ENCODE measurements around the gene HEATR1. TPM values are rescaled to one million over a fixed set of nuclear protein-coding genes. Genes with fewer than 3 reads are reported as not detected.

Gene HEATR1
- total and polyA plus RNA-seq, 2 donors from 2014 or later: 2.9 to 34.4 TPM

DNA sequence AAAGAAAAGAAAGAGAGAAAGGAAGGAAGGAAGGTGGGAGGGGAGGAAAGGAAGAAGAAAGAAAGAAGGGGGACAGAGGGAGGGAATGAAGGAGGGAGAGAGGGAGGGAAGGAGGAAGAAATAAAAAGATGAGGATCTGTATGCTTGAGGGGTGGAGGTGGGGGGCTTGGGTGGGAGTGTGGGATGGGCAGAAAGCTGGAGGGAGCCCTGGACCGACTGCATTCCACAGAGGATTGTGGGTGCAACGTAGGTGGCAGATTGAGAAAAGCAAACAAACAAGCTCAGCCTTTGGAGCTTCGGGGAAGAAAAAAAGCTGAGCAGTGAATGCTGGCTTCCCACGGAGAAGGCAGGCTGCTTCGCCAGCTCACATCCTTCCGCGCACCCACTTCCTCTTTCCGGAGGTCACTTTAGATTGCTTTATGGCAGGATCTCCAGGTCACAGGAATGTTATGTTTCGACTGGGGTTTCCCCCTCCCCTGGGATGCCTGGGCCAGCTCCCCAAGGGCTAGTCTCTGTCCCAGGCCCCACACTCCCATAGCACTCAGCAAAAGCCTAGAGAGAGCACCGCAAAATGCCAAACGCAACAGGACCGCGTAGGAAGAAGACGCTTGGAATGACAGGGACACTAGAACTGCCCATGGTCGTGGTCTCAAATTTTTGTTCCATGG is 101.2 kb downstream of the HEATR1 start:
- FAIRE-seq: no peak

DNA sequence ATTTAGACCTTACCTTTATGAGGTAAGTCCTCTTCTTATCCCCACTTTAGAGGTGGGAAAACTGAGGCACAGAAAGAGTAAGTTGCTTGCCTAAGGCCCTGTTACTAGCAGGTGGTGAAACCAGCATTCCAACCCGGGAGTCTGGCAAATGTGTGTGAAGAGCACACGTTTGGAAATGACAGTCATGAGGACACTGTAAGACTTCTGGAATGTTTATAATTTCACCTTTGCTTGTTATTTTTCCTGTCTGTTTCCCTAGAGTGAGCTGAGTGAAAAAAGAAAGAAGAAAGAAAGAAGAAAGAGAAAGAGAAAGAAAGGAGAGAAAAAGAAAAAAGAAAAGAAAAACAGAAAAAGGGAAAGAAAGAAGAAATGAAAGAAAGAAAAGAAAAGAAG is 101.7 kb downstream of the HEATR1 start:
- no peaks in the 10 kb centered on the region for H3K27me3 ChIP-seq (ENCODE audit: control insufficient read depth, insufficient read depth, low read length)
- FAIRE-seq (no peak), DNase-seq (peak in 2 of 5 donors; percentile 29 to 31)
- peak overlapping the region in 1 of 3 donors; percentile 58 for H3K4me3 ChIP-seq (ENCODE audit: low read length in 3 of 3)
- H3K36me3 ChIP-seq (ENCODE audit: control insufficient read depth in 2 of 3, insufficient read depth in 3 of 3, low read length in 3 of 3): no peaks in the 10 kb centered on the region
- no peak overlapping the region for H3K9ac ChIP-seq (ENCODE audit: low read length in 3 of 3)
- intact Hi-C loops (cut with DNase I): no loop called here
- peaks cover 0 to 3% (median 0%) of the 10 kb centered on the region in 3 donors for H3K4me1 ChIP-seq (ENCODE audit: control insufficient read depth in 2 of 3, insufficient read depth in 2 of 3, low read depth in 1 of 3, low read length in 3 of 3)
- H3K9me3 ChIP-seq (ENCODE audit: control insufficient read depth in 2 of 3, insufficient read depth in 1 of 3, low read length in 3 of 3): no peaks in the 10 kb centered on the region
- TF ChIP-seq, protein P1, sequence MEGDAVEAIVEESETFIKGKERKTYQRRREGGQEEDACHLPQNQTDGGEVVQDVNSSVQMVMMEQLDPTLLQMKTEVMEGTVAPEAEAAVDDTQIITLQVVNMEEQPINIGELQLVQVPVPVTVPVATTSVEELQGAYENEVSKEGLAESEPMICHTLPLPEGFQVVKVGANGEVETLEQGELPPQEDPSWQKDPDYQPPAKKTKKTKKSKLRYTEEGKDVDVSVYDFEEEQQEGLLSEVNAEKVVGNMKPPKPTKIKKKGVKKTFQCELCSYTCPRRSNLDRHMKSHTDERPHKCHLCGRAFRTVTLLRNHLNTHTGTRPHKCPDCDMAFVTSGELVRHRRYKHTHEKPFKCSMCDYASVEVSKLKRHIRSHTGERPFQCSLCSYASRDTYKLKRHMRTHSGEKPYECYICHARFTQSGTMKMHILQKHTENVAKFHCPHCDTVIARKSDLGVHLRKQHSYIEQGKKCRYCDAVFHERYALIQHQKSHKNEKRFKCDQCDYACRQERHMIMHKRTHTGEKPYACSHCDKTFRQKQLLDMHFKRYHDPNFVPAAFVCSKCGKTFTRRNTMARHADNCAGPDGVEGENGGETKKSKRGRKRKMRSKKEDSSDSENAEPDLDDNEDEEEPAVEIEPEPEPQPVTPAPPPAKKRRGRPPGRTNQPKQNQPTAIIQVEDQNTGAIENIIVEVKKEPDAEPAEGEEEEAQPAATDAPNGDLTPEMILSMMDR (IDR thresholded peaks at IDR 0.05; ENCODE audit: borderline replicate concordance, extremely low read depth, insufficient read depth): no peak
- no peak overlapping the region for H3K27ac ChIP-seq (ENCODE audit: low read depth in 2 of 2, low read length in 2 of 2)

More for the DNA sequence above, 101.2 kb downstream of the HEATR1 start:
- Histone ChIP-seq H3K4me1 (ENCODE audit: control insufficient read depth in 2 of 3, insufficient read depth in 2 of 3, low read depth in 1 of 3, low read length in 3 of 3) (peaks cover 0 to 3% (median 0%) of the 10 kb centered on the region in 3 donors), H3K9ac (ENCODE audit: low read length in 3 of 3) (peak overlapping the region in 2 of 3 donors; percentile 1 to 37), H3K4me3 (ENCODE audit: low read length in 3 of 3) (peak overlapping the region in 2 of 3 donors; percentile 17 to 58), H3K27ac (ENCODE audit: low read depth in 2 of 2, low read length in 2 of 2) (peak overlapping the region; percentile 22 to 34), H3K27me3 (ENCODE audit: control insufficient read depth, insufficient read depth, low read length) (no peaks in the 10 kb centered on the region), H3K9me3 (ENCODE audit: control insufficient read depth in 2 of 3, insufficient read depth in 1 of 3, low read length in 3 of 3) (no peaks in the 10 kb centered on the region), H3K36me3 (ENCODE audit: control insufficient read depth in 2 of 3, insufficient read depth in 3 of 3, low read length in 3 of 3) (no peaks in the 10 kb centered on the region)
- intact Hi-C loops (cut with DNase I): no loop called here
- peak in 4 of 5 donors; percentile 58 to 83 (median 67) for DNase-seq
- TF ChIP-seq, protein P1 (IDR thresholded peaks at IDR 0.05; ENCODE audit: borderline replicate concordance, extremely low read depth, insufficient read depth): no peak

DNA sequence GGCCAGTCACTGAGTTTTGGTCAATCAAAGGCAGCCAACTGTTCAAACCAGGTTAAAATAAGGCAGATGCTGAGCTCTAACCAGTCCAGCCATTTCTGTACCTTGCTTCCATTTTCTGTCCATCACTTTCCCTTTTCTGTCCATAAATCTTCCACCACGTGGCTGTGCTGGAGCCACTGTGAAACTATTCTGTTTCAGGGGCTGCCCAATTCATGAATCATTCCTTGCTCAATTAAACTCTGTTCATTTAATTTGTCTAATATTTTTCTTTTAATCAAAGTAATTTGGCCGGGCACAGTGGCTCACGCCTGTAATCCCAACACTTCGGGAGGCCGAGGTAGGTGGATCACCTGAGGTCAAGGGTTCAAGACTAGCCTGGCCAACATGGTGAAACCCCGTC is 103.2 kb downstream of the HEATR1 start:
- Histone ChIP-seq H3K27ac (ENCODE audit: low read depth in 2 of 2, low read length in 2 of 2) (no peak overlapping the region), H3K4me3 (ENCODE audit: low read length in 3 of 3) (no peak overlapping the region), H3K4me1 (ENCODE audit: control insufficient read depth in 2 of 3, insufficient read depth in 2 of 3, low read depth in 1 of 3, low read length in 3 of 3) (peaks cover 0 to 3% (median 0%) of the 10 kb centered on the region in 3 donors), H3K36me3 (ENCODE audit: control insufficient read depth in 2 of 3, insufficient read depth in 3 of 3, low read length in 3 of 3) (no peaks in the 10 kb centered on the region), H3K9ac (ENCODE audit: low read length in 3 of 3) (no peak overlapping the region), H3K9me3 (ENCODE audit: control insufficient read depth in 2 of 3, insufficient read depth in 1 of 3, low read length in 3 of 3) (no peaks in the 10 kb centered on the region), H3K27me3 (ENCODE audit: control insufficient read depth, insufficient read depth, low read length) (no peaks in the 10 kb centered on the region)
- TF ChIP-seq, protein P1 (IDR thresholded peaks at IDR 0.05; ENCODE audit: borderline replicate concordance, extremely low read depth, insufficient read depth): no peak
- DNase-seq (no peak), FAIRE-seq (no peak)
- intact Hi-C loops (cut with DNase I): no loop called here

Other genes with a start within 250 kb of the HEATR1 start
- gene EDARADD, start 210.2 kb downstream of the HEATR1 start, total RNA-seq: 0.82 TPM
- 2.2 TPM for gene EDARADD, start 210.2 kb downstream of the HEATR1 start, polyA plus RNA-seq (ENCODE audit: insufficient read depth, low read depth, low replicate concordance)
- gene LGALS8, start 80.5 kb downstream of the HEATR1 start, total RNA-seq: 53.3 TPM
- gene LGALS8, start 80.5 kb downstream of the HEATR1 start, polyA plus RNA-seq (ENCODE audit: insufficient read depth, low read depth, low replicate concordance): 17.6 TPM
- 0.60 TPM for gene ACTN2, start 82.0 kb upstream of the HEATR1 start, total RNA-seq
- gene ACTN2, start 82.0 kb upstream of the HEATR1 start, polyA plus RNA-seq (ENCODE audit: insufficient read depth, low read depth, low replicate concordance): 1.6 TPM
- gene MTR, start 190.8 kb upstream of the HEATR1 start, total RNA-seq: 61.0 TPM
- gene MTR, start 190.8 kb upstream of the HEATR1 start, polyA plus RNA-seq (ENCODE audit: insufficient read depth, low read depth, low replicate concordance): 7.6 TPM

Measured in kidney (tissue), 14 donors.